ENCODE data around the gene DAPK1.

DAPK1 gene

DNA sequence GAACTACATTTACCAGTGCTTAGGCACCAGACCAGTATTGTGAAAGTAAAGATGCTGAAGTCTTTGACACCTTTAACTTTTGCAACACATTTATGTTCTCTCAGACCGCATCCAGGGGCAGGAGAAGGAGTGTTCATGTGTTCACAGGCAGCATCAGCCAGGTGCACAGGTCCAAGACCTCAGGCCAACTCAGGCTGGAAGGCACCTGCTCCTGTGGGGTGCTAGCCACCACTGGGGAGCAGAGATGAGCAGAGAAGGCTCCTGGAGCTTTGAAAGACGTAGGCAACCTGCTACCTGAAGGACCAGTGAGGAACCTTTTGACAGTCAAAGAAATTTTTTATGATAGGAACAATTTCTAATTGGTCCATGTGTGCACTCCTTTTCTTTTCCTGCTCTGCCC, 35.6 kb downstream of the DAPK1 start:
- no peaks in the 10 kb centered on the region for H3K9me3 ChIP-seq (ENCODE audit: control insufficient read depth, insufficient read depth, low read length)
- no peak for TF ChIP-seq CTCF (IDR thresholded peaks at IDR 0.05; ENCODE audit: low read depth, low read length, poor library complexity, severe bottlenecking)
- no peak for TF ChIP-seq EZH2phosphoT487 (IDR thresholded peaks at IDR 0.05; ENCODE audit: borderline replicate concordance, low read length)
- no peaks in the 10 kb centered on the region for H3K4me1 ChIP-seq (ENCODE audit: control insufficient read depth, low read length)
- no peaks in the 10 kb centered on the region for H3K27me3 ChIP-seq (ENCODE audit: control insufficient read depth, low read length)
- no peak overlapping the region for H3K4me2 ChIP-seq (ENCODE audit: low read length)
- no peaks in the 10 kb centered on the region for H3K79me2 ChIP-seq (ENCODE audit: control insufficient read depth, low read length)
- H3K9me2 ChIP-seq (replicated peaks; ENCODE audit: control insufficient read depth, low read length) = no peaks in the 10 kb centered on the region
- H4K20me1 ChIP-seq (ENCODE audit: control insufficient read depth, insufficient read depth, low read depth, low read length) = no peaks in the 10 kb centered on the region
- H3F3A ChIP-seq (ENCODE audit: control insufficient read depth, insufficient read depth) = no peaks in the 10 kb centered on the region
- H3K4me3 ChIP-seq (ENCODE audit: low read length) = no peak overlapping the region
- no peak overlapping the region for H3K27ac ChIP-seq (ENCODE audit: low read depth, low read length)
- H3K36me3 ChIP-seq (ENCODE audit: control insufficient read depth, low read length) = no peaks in the 10 kb centered on the region

DNA sequence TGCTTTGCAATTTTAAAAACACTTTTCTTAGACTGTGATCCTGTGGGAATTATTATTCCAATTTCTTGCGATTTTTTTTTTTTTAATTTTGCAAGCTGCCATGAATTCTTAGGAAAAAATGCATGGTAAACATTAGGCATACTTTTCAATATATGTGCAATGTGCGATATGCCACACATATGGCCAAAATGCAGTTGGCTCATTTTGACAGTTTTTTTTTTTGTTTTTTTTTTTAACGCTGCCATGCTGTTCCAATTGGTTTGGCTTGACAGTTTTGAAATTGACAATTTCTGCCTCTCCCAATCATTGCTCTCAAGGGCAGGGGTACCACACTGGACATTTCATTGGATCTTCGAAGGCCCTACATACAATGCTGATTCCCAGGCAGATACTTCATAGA, 36.4 kb downstream of the DAPK1 start:
- H3K36me3 ChIP-seq (ENCODE audit: control insufficient read depth, low read length) = no peaks in the 10 kb centered on the region
- H4K20me1 ChIP-seq (ENCODE audit: control insufficient read depth, insufficient read depth, low read depth, low read length) = no peaks in the 10 kb centered on the region
- no peak for TF ChIP-seq EZH2phosphoT487 (IDR thresholded peaks at IDR 0.05; ENCODE audit: borderline replicate concordance, low read length)
- no peak for TF ChIP-seq CTCF (IDR thresholded peaks at IDR 0.05; ENCODE audit: low read depth, low read length, poor library complexity, severe bottlenecking)
- no peaks in the 10 kb centered on the region for H3K9me3 ChIP-seq (ENCODE audit: control insufficient read depth, insufficient read depth, low read length)
- no peak overlapping the region for H3K4me3 ChIP-seq (ENCODE audit: low read length)
- no peaks in the 10 kb centered on the region for H3K27me3 ChIP-seq (ENCODE audit: control insufficient read depth, low read length)
- H3K27ac ChIP-seq (ENCODE audit: low read depth, low read length) = no peak overlapping the region
- H3K9me2 ChIP-seq (replicated peaks; ENCODE audit: control insufficient read depth, low read length) = no peaks in the 10 kb centered on the region
- H3F3A ChIP-seq (ENCODE audit: control insufficient read depth, insufficient read depth) = no peaks in the 10 kb centered on the region
- H3K4me1 ChIP-seq (ENCODE audit: control insufficient read depth, low read length) = no peaks in the 10 kb centered on the region
- no peak overlapping the region for H3K4me2 ChIP-seq (ENCODE audit: low read length)
- H3K79me2 ChIP-seq (ENCODE audit: control insufficient read depth, low read length) = no peaks in the 10 kb centered on the region

GRCh38 chr9:87534957-87535356, 37.3 kb downstream of the DAPK1 start:
- no peak overlapping the region for H3K27ac ChIP-seq (ENCODE audit: low read depth, low read length)
- no peaks in the 10 kb centered on the region for H3K9me3 ChIP-seq (ENCODE audit: control insufficient read depth, insufficient read depth, low read length)
- H3K4me2 ChIP-seq (ENCODE audit: low read length) = no peak overlapping the region
- TF ChIP-seq CTCF (IDR thresholded peaks at IDR 0.05; ENCODE audit: low read depth, low read length, poor library complexity, severe bottlenecking) = no peak
- no peak for TF ChIP-seq EZH2phosphoT487 (IDR thresholded peaks at IDR 0.05; ENCODE audit: borderline replicate concordance, low read length)
- H3F3A ChIP-seq (ENCODE audit: control insufficient read depth, insufficient read depth) = no peaks in the 10 kb centered on the region
- H3K4me1 ChIP-seq (ENCODE audit: control insufficient read depth, low read length) = no peaks in the 10 kb centered on the region
- no peaks in the 10 kb centered on the region for H3K9me2 ChIP-seq (replicated peaks; ENCODE audit: control insufficient read depth, low read length)
- H3K4me3 ChIP-seq (ENCODE audit: low read length) = no peak overlapping the region
- no peaks in the 10 kb centered on the region for H4K20me1 ChIP-seq (ENCODE audit: control insufficient read depth, insufficient read depth, low read depth, low read length)
- no peaks in the 10 kb centered on the region for H3K27me3 ChIP-seq (ENCODE audit: control insufficient read depth, low read length)
- H3K36me3 ChIP-seq (ENCODE audit: control insufficient read depth, low read length) = no peaks in the 10 kb centered on the region
- no peaks in the 10 kb centered on the region for H3K79me2 ChIP-seq (ENCODE audit: control insufficient read depth, low read length)
